ENCODE measurements around the gene HAGH.

HAGH gene

DNA sequence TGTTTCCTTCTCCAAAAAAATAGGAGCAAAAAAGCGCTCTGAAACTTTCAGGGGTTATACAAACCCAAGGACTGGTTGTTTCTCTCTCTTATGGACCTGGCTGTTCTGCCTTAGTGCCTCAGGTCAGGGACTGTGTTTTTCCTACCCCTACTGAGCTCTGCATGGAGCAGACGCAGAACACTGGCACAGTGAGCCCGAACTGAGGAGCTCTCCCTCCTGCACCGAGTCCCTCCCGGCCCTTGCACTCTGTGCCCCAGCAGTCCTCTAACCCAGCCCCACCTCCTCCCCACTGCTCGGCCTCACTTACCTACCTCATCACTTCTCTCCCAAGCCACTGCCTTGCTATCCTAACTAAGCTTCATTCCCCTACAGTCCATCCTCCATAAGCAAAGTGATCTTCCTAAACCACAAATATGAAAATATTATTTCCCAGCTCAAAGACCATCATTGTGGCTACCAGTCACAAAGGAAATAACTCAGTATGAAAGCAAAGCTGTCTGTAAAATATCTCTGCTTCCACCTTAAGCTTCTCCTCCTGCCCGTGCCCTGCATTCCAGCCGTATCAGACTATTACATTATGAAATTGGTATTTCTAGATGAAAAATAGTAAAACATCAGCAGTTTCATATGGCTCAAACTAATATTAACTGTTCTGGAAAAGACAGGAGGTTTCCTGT, 31.7 kb upstream of the HAGH start:
- no peaks in the 10 kb centered on the region for H3K9me3 ChIP-seq (ENCODE audit: control insufficient read depth in 1 of 2, low read length in 2 of 2)
- H3K4me1 ChIP-seq (ENCODE audit: control insufficient read depth in 1 of 2, insufficient read depth in 2 of 2, low read length in 2 of 2) = no peaks in the 10 kb centered on the region
- no peak overlapping the region for H3K27ac ChIP-seq (ENCODE audit: low read length)
- H3K4me3 ChIP-seq (ENCODE audit: low read depth in 1 of 2, low read length in 2 of 2) = no peak overlapping the region
- H3K27me3 ChIP-seq (ENCODE audit: low read depth, low read length) = peaks cover 16% of the 10 kb centered on the region
- H3K36me3 ChIP-seq (ENCODE audit: control insufficient read depth in 1 of 2, insufficient read depth in 2 of 2, low read length in 2 of 2) = no peaks in the 10 kb centered on the region

DNA sequence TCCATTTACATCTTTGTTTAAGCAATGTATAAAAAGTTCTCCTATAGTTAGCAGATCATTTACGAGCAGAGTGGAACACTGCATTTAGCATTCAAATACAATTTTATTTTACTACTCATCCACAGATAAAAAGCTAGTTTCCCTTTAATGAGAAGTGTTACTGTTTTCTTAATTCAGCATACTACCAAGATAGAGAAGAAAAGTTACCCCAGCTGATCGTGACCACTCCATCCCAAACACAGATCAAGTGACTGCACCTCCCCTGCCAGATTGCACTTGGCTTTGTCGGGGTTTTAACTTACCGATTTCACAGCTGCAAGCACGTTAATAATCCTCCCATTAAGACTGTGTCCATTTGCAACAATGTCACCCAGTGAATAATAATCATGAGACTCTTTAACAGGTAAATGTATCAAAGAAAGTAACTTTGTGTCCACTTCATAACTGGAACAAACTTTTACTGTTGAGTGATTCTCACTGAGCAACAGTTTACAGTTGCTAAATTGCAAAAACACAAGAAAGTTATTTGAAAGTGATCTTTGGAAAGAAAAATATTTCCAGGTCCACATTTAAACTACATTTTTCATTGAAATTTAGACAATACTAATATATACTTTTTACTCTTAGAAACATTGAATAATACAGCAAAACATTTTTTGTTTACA, 30.9 kb upstream of the HAGH start:
- Histone ChIP-seq H3K27ac (ENCODE audit: low read length) (no peak overlapping the region), H3K4me1 (ENCODE audit: control insufficient read depth in 1 of 2, insufficient read depth in 2 of 2, low read length in 2 of 2) (no peaks in the 10 kb centered on the region), H3K36me3 (ENCODE audit: control insufficient read depth in 1 of 2, insufficient read depth in 2 of 2, low read length in 2 of 2) (no peaks in the 10 kb centered on the region), H3K9me3 (ENCODE audit: control insufficient read depth in 1 of 2, low read length in 2 of 2) (no peaks in the 10 kb centered on the region), H3K27me3 (ENCODE audit: low read depth, low read length) (peaks cover 16% of the 10 kb centered on the region), H3K4me3 (ENCODE audit: low read depth in 1 of 2, low read length in 2 of 2) (no peak overlapping the region)

DNA sequence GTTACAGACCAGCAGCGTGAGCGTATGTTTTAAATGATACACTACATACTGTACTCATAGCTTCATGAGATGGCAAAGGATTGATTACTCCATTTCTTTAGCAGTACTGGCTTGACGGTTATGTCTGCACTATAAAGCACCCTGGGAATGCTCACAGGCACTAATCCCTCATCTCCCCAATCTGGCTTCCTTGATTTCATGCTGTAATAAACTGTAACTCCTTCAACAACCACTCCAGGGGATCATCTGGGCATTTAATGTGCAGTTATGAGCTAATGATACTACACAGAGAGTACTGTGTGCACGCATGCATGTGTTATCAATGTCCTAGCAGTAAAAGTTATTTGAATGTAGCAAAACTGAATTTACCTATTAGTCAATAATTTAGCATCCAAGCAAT, 25.2 kb upstream of the HAGH start:
- Histone ChIP-seq H3K36me3 (ENCODE audit: control insufficient read depth in 1 of 2, insufficient read depth in 2 of 2, low read length in 2 of 2) (no peaks in the 10 kb centered on the region), H3K4me3 (ENCODE audit: low read depth in 1 of 2, low read length in 2 of 2) (no peak overlapping the region), H3K4me1 (ENCODE audit: control insufficient read depth in 1 of 2, insufficient read depth in 2 of 2, low read length in 2 of 2) (no peaks in the 10 kb centered on the region), H3K9me3 (ENCODE audit: control insufficient read depth in 1 of 2, low read length in 2 of 2) (no peaks in the 10 kb centered on the region), H3K27me3 (ENCODE audit: low read depth, low read length) (no peaks in the 10 kb centered on the region), H3K27ac (ENCODE audit: low read length) (no peak overlapping the region)

DNA sequence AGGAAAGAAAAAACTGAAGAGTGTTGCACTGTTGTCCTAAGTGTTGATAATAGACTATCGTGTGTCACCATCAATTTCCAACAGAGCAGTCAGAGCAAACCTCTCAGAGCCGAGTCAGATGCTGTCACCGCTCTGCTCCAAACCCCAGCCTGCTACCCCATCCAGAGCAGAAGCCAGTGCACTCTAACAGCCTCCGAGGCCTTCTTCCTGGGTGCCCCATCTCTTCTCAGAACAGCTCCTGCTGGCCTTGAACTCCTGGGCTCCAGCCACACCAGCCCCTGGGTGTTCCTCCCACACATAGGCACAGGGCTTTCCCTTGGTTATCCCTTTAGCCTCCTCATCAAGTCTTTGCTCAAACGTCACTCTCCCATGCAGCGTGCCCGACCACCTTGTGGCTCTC, 24.4 kb upstream of the HAGH start:
- Histone ChIP-seq H3K27ac (ENCODE audit: low read length) (no peak overlapping the region), H3K27me3 (ENCODE audit: low read depth, low read length) (no peaks in the 10 kb centered on the region), H3K36me3 (ENCODE audit: control insufficient read depth in 1 of 2, insufficient read depth in 2 of 2, low read length in 2 of 2) (no peaks in the 10 kb centered on the region), H3K9me3 (ENCODE audit: control insufficient read depth in 1 of 2, low read length in 2 of 2) (no peaks in the 10 kb centered on the region), H3K4me1 (ENCODE audit: control insufficient read depth in 1 of 2, insufficient read depth in 2 of 2, low read length in 2 of 2) (no peaks in the 10 kb centered on the region), H3K4me3 (ENCODE audit: low read depth in 1 of 2, low read length in 2 of 2) (no peak overlapping the region)

DNA sequence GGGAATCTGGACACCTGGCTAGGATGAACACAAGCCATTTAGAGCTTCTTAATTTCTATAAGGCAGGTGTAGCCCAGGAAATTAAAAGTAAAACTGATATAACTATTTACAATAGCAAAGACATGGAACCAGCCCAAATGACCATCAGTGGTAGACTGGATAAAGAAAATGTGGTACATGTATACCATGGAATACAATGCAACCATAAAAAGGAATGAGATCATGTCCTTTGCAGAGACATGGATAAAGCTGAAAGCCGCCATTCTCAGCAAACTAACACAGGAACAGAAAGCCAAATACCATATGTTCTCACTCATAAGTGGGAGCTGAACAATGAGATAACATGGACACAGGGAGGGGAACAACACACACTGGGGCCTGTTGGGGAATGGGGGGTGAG, 19.8 kb upstream of the HAGH start:
- no peaks in the 10 kb centered on the region for H3K9me3 ChIP-seq (ENCODE audit: control insufficient read depth in 1 of 2, low read length in 2 of 2)
- no peak overlapping the region for H3K4me3 ChIP-seq (ENCODE audit: low read depth in 1 of 2, low read length in 2 of 2)
- H3K4me1 ChIP-seq (ENCODE audit: control insufficient read depth in 1 of 2, insufficient read depth in 2 of 2, low read length in 2 of 2) = no peaks in the 10 kb centered on the region
- H3K36me3 ChIP-seq (ENCODE audit: control insufficient read depth in 1 of 2, insufficient read depth in 2 of 2, low read length in 2 of 2) = no peaks in the 10 kb centered on the region
- H3K27ac ChIP-seq (ENCODE audit: low read length) = no peak overlapping the region
- no peaks in the 10 kb centered on the region for H3K27me3 ChIP-seq (ENCODE audit: low read depth, low read length)

DNA sequence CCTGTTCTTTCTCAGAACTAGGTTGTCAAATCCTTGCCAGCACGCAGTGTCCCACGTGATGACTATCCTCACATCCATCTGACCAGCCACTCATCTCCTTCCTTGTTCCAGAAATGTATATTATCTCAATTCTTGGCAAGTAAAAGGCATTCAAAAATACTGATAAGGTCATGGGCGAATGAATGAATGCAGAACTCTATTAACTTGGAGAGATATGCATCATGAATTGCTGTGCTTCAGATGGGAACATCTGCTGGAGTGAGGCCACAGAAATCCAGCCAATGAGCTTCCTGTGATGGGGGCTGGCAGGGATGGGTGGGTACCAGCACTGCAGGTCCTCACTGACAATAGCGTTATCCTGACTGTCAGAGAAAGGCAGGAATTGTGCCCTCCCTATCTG, 19.4 kb upstream of the HAGH start:
- no peaks in the 10 kb centered on the region for H3K27me3 ChIP-seq (ENCODE audit: low read depth, low read length)
- H3K9me3 ChIP-seq (ENCODE audit: control insufficient read depth in 1 of 2, low read length in 2 of 2) = no peaks in the 10 kb centered on the region
- no peaks in the 10 kb centered on the region for H3K36me3 ChIP-seq (ENCODE audit: control insufficient read depth in 1 of 2, insufficient read depth in 2 of 2, low read length in 2 of 2)
- H3K4me3 ChIP-seq (ENCODE audit: low read depth in 1 of 2, low read length in 2 of 2) = no peak overlapping the region
- H3K27ac ChIP-seq (ENCODE audit: low read length) = no peak overlapping the region
- no peaks in the 10 kb centered on the region for H3K4me1 ChIP-seq (ENCODE audit: control insufficient read depth in 1 of 2, insufficient read depth in 2 of 2, low read length in 2 of 2)

DNA sequence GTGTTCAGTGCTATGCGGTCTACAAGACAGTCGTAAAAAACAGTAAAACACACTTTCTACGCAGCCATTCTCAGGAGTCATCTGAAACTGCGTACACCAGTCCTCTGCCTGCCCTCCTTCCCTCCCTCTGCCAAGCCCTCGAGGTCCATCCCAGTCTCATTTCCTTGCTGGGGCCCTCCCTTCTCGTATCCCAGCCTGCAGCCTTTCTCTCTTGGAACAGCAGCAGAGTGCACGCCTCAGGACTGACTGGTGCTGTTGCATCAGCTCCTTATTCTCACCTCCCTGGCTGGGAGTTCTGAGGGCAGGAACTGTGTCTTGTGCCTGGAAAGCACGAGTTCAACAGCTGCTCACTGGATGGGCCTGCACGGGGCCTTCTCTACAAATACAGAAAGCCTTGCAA, 12.9 kb upstream of the HAGH start:
- no peak overlapping the region for H3K4me3 ChIP-seq (ENCODE audit: low read depth in 1 of 2, low read length in 2 of 2)
- no peak overlapping the region for H3K27ac ChIP-seq (ENCODE audit: low read length)
- H3K9me3 ChIP-seq (ENCODE audit: control insufficient read depth in 1 of 2, low read length in 2 of 2) = no peaks in the 10 kb centered on the region
- peaks cover 0 to 9% of the 10 kb centered on the region in 2 donors for H3K36me3 ChIP-seq (ENCODE audit: control insufficient read depth in 1 of 2, insufficient read depth in 2 of 2, low read length in 2 of 2)
- H3K4me1 ChIP-seq (ENCODE audit: control insufficient read depth in 1 of 2, insufficient read depth in 2 of 2, low read length in 2 of 2) = no peaks in the 10 kb centered on the region
- H3K27me3 ChIP-seq (ENCODE audit: low read depth, low read length) = no peaks in the 10 kb centered on the region

DNA sequence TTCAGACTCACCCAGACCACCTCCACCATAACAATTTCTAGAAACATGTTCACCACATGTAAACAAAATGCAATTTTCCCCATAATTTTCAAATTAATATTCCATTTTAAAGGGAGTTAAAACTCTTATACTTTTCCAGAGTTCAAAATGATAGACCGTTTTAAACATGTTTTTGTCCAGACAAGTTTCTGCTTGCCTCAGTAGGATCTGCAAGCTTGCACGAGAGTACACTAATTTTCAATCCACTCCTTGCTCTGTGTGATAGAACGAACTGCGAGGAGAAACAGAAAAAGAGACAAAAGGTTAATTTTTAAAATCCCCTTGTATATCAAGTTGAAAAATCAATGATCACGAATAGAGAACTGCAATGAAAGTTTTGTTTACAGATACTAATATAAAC, 7.5 kb upstream of the HAGH start:
- H3K36me3 ChIP-seq (ENCODE audit: control insufficient read depth in 1 of 2, insufficient read depth in 2 of 2, low read length in 2 of 2) = peaks cover 0 to 20% of the 10 kb centered on the region in 2 donors
- no peaks in the 10 kb centered on the region for H3K27me3 ChIP-seq (ENCODE audit: low read depth, low read length)
- H3K4me3 ChIP-seq (ENCODE audit: low read depth in 1 of 2, low read length in 2 of 2) = no peak overlapping the region
- no peak overlapping the region for H3K27ac ChIP-seq (ENCODE audit: low read length)
- no peaks in the 10 kb centered on the region for H3K9me3 ChIP-seq (ENCODE audit: control insufficient read depth in 1 of 2, low read length in 2 of 2)
- peaks cover 5 to 12% of the 10 kb centered on the region in 2 donors for H3K4me1 ChIP-seq (ENCODE audit: control insufficient read depth in 1 of 2, insufficient read depth in 2 of 2, low read length in 2 of 2)

DNA sequence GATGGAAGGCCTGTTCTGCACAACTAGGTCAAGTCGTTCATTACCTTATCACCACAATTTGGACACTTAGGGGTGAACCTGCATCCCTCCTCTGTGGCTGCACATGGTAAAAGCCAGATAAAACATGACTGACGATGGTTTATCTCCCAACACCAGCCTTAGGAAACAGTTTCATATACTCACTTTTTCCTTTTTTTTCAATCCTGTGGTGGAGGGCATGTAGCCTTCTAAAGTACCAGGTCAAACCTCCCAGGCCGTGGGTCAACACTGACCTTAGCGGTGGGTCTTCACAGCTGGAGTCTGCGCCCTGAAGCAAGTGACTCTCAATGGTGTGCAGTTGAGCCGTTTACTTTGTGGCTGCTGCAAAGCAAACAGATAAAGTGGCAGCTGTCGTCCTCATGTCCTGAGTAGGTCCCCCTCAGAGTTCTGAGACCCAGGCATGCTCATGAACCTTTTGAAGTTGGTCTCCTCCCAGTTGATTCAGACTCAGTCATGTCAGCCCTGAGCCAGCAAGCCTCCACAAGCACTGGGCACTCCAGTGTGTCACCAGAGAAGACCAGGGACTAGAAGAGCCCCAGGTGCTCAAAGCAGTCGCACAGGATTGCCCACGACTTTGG, 6.3 kb upstream of the HAGH start:
- H3K9me3 ChIP-seq (ENCODE audit: control insufficient read depth in 1 of 2, low read length in 2 of 2) = no peaks in the 10 kb centered on the region
- H3K4me3 ChIP-seq (ENCODE audit: low read depth in 1 of 2, low read length in 2 of 2) = no peak overlapping the region
- H3K27me3 ChIP-seq (ENCODE audit: low read depth, low read length) = no peaks in the 10 kb centered on the region
- no peak overlapping the region for H3K27ac ChIP-seq (ENCODE audit: low read length)
- H3K36me3 ChIP-seq (ENCODE audit: control insufficient read depth in 1 of 2, insufficient read depth in 2 of 2, low read length in 2 of 2) = peaks cover 0 to 19% of the 10 kb centered on the region in 2 donors
- H3K4me1 ChIP-seq (ENCODE audit: control insufficient read depth in 1 of 2, insufficient read depth in 2 of 2, low read length in 2 of 2) = peaks cover 14 to 24% of the 10 kb centered on the region in 2 donors

DNA sequence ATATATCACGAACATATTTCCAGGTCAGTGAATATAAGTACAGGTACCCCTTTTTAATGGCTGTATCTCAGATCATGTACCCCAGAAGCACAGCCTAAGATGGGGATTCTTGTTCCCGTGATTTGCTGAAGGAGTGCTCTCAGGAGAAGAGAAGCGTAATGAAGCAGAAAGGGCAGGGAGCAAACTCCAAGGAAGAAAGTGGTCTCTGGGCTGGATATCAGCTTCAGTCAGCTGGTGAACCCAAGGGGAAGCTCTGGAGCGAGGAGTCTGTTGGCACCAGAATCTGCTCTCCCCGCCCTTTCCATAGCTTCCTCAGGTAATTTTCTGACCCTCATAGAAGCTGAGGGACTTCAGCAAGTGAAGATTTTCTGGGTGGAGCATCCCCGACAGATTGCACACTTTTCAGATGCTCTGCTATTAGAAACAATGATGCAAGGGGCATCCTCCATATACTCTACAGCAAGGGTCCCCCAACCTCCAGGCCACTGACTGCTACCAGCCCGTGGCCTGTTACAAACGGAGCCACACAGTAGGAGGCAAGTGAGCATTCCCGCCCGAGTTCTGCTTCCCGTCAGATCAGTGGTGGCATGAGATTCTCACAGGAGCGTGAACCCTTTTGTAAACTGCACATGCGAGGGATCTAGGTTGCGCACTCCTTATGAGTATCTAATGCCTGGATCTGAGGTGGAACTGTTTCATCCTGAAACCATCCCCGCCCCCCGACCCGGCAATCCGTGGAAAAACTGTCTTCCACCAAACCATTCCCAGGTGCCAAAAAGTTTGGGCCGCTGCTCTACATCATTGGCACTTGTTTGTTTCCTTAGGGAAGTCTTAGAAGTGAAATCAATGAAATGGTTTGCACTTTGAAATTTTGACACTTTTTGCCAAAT, 4.8 kb upstream of the HAGH start:
- Histone ChIP-seq H3K36me3 (ENCODE audit: control insufficient read depth in 1 of 2, insufficient read depth in 2 of 2, low read length in 2 of 2) (peaks cover 0 to 19% of the 10 kb centered on the region in 2 donors), H3K27me3 (ENCODE audit: low read depth, low read length) (no peaks in the 10 kb centered on the region), H3K4me3 (ENCODE audit: low read depth in 1 of 2, low read length in 2 of 2) (no peak overlapping the region), H3K27ac (ENCODE audit: low read length) (peak overlapping the region; percentile 39), H3K4me1 (ENCODE audit: control insufficient read depth in 1 of 2, insufficient read depth in 2 of 2, low read length in 2 of 2) (peaks cover 14 to 29% of the 10 kb centered on the region in 2 donors), H3K9me3 (ENCODE audit: control insufficient read depth in 1 of 2, low read length in 2 of 2) (no peaks in the 10 kb centered on the region)

DNA sequence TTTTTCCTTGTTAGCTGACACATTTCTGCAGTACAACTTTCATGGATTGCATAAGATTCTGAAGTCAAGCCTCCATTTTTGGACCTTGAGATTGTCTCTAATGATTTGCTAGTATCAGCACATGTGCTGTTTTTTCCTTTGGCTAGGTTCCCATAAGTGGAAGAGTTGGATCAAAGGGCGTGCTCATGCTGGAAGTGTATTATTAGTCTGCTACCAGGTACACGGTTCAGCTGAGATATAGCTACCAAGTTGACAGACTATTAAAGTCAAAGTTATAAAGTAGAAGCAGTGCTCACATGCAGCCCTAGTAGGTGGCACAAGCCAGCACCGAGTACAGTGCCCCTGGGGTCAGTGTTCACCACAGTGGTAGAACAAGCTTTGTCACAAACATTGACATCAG, 3.6 kb upstream of the HAGH start:
- Histone ChIP-seq H3K27me3 (ENCODE audit: low read depth, low read length) (no peaks in the 10 kb centered on the region), H3K27ac (ENCODE audit: low read length) (no peak overlapping the region), H3K9me3 (ENCODE audit: control insufficient read depth in 1 of 2, low read length in 2 of 2) (no peaks in the 10 kb centered on the region), H3K36me3 (ENCODE audit: control insufficient read depth in 1 of 2, insufficient read depth in 2 of 2, low read length in 2 of 2) (peaks cover 0 to 19% of the 10 kb centered on the region in 2 donors), H3K4me1 (ENCODE audit: control insufficient read depth in 1 of 2, insufficient read depth in 2 of 2, low read length in 2 of 2) (peaks cover 17 to 35% of the 10 kb centered on the region in 2 donors), H3K4me3 (ENCODE audit: low read depth in 1 of 2, low read length in 2 of 2) (no peak overlapping the region)

All from muscle layer of duodenum (tissue), 2 donors.